ENCODE measurements around the gene CCDC88C. TPM values are rescaled to one million over a fixed set of nuclear protein-coding genes. Genes with fewer than 3 reads are reported as not detected.

The CCDC88C gene
- total and polyA plus RNA-seq, 2 donors (not counting 3 experiments of a cell fraction or from before 2014, with no cell fraction given) = 11.4 to 52.1 TPM

- POLR2A ChIA-PET = no interaction called here
- no peaks in the 10 kb centered on the region for H3K36me3 ChIP-seq (ENCODE audit: control insufficient read depth in 2 of 2, extremely low read depth in 1 of 2, insufficient read depth in 2 of 2, low read length in 2 of 2)
- no peaks in the 10 kb centered on the region for H4K20me1 ChIP-seq (replicated peaks; ENCODE audit: control insufficient read depth, extremely low read depth, insufficient read depth, low read length)
- H3K27ac ChIP-seq (ENCODE audit: insufficient read depth, low read depth, low read length) = no peak overlapping the region
- H3K9me3 ChIP-seq (replicated peaks; ENCODE audit: control insufficient read depth, insufficient read depth, low read length) = no peaks in the 10 kb centered on the region
- H3K9me1 ChIP-seq (replicated peaks; ENCODE audit: control insufficient read depth, extremely low read depth, insufficient read depth, low read length) = no peaks in the 10 kb centered on the region
- dilution Hi-C loops (cut with MboI; ENCODE audit: extremely low pct_ligation_motif_present, low sequenced_read_pairs) = no loop called here
- H3K4me2 ChIP-seq (ENCODE audit: insufficient read depth, low read length) = no peak overlapping the region
- peaks cover 10% of the 10 kb centered on the region for H3K4me1 ChIP-seq (ENCODE audit: control insufficient read depth, extremely low read depth, insufficient read depth, low read length)
- DNase-seq (ENCODE audit: low read depth, low spot score) (no peak), FAIRE-seq (no peak)
- intact Hi-C loops (cut with micrococcal nuclease) = no loop called here
- TF ChIP-seq POLR2AphosphoS5 (IDR thresholded peaks at IDR 0.05; ENCODE audit: insufficient read depth, low read depth, low read length) (no peak), POLR2A (IDR thresholded peaks at IDR 0.05; ENCODE audit: low read depth, low read length) (no peak), JUN (IDR thresholded peaks at IDR 0.05; ENCODE audit: borderline replicate concordance, insufficient read depth, insufficient read length, low read depth) (no peak), FOS (IDR thresholded peaks at IDR 0.05; ENCODE audit: borderline replicate concordance, insufficient read depth, low read length) (no peak), MAX (IDR thresholded peaks at IDR 0.05; ENCODE audit: insufficient read depth, insufficient read length) (no peak), GATA2 (IDR thresholded peaks at IDR 0.05; ENCODE audit: insufficient read depth, insufficient read length, low read depth, low read length) (no peak), MYC (IDR thresholded peaks at IDR 0.05; ENCODE audit: low read depth, low read length) (no peak), CTCF (IDR thresholded peaks at IDR 0.05; ENCODE audit: extremely low read depth in 1 of 2, insufficient read depth in 1 of 2, low read depth in 1 of 2, low read length in 2 of 2) (no peak), EZH2 (IDR thresholded peaks at IDR 0.05; ENCODE audit: borderline replicate concordance, low read depth, low read length, severe bottlenecking) (no peak)
- H3K4me3 ChIP-seq (replicated peaks in 1 of 3; ENCODE audit: insufficient read depth in 1 of 3, low read depth in 1 of 3, low read length in 3 of 3) = no peak overlapping the region
- BruUV-seq (replicated peaks) = no TSS peak
- H3K9ac ChIP-seq (replicated peaks; ENCODE audit: extremely low read depth, insufficient read depth, low read length) = no peak overlapping the region
- CTCF ChIA-PET = no interaction called here
- H3K27me3 ChIP-seq (ENCODE audit: control insufficient read depth in 2 of 2, insufficient read depth in 2 of 2, low read length in 2 of 2) = no peaks in the 10 kb centered on the region
- no peak overlapping the region for H2AFZ ChIP-seq (ENCODE audit: low read depth, low read length)
- H3K79me2 ChIP-seq (ENCODE audit: control insufficient read depth, insufficient read depth, low read length) = no peaks in the 10 kb centered on the region
Observed at GRCh38 chr14:91232052-91232451, 185.6 kb downstream of the CCDC88C start.

All from endothelial cell of umbilical vein (primary cell).